ENCODE measurements around the gene CDKN2C. TPM values are rescaled to one million over a fixed set of nuclear protein-coding genes. Genes with fewer than 3 reads are reported as not detected.

CDKN2C gene
- total and polyA plus RNA-seq, 2 donors (not counting 3 experiments of a cell fraction or from before 2014, with no cell fraction given) = 12.8 to 19.8 TPM

- CTCF ChIA-PET = no interaction called here
- Histone ChIP-seq H3K9me3 (replicated peaks; ENCODE audit: control insufficient read depth, insufficient read depth, low read length) (no peaks in the 10 kb centered on the region), H3K4me2 (ENCODE audit: insufficient read depth, low read length) (no peak overlapping the region), H3K9me1 (replicated peaks; ENCODE audit: control insufficient read depth, extremely low read depth, insufficient read depth, low read length) (no peaks in the 10 kb centered on the region), H3K4me3 (replicated peaks in 1 of 3; ENCODE audit: insufficient read depth in 1 of 3, low read depth in 1 of 3, low read length in 3 of 3) (no peak overlapping the region), H3K4me1 (ENCODE audit: control insufficient read depth, extremely low read depth, insufficient read depth, low read length) (no peaks in the 10 kb centered on the region), H3K27me3 (ENCODE audit: control insufficient read depth in 2 of 2, insufficient read depth in 2 of 2, low read length in 2 of 2) (no peaks in the 10 kb centered on the region), H2AFZ (ENCODE audit: low read depth, low read length) (no peak overlapping the region), H3K79me2 (ENCODE audit: control insufficient read depth, insufficient read depth, low read length) (no peaks in the 10 kb centered on the region), H3K9ac (replicated peaks; ENCODE audit: extremely low read depth, insufficient read depth, low read length) (no peak overlapping the region), H3K36me3 (ENCODE audit: control insufficient read depth in 2 of 2, extremely low read depth in 1 of 2, insufficient read depth in 2 of 2, low read length in 2 of 2) (no peaks in the 10 kb centered on the region), H3K27ac (ENCODE audit: insufficient read depth, low read depth, low read length) (no peak overlapping the region), H4K20me1 (replicated peaks; ENCODE audit: control insufficient read depth, extremely low read depth, insufficient read depth, low read length) (no peaks in the 10 kb centered on the region)
- dilution Hi-C loops (cut with MboI; ENCODE audit: extremely low pct_ligation_motif_present, low sequenced_read_pairs) (no loop called here), intact Hi-C loops (cut with micrococcal nuclease) (no loop called here)
- no TSS peak for BruUV-seq (replicated peaks)
- TF ChIP-seq MAX (IDR thresholded peaks at IDR 0.05; ENCODE audit: insufficient read depth, insufficient read length) = no peak
- no peak for TF ChIP-seq POLR2A (IDR thresholded peaks at IDR 0.05; ENCODE audit: low read depth, low read length)
- TF ChIP-seq EZH2 (IDR thresholded peaks at IDR 0.05; ENCODE audit: borderline replicate concordance, low read depth, low read length, severe bottlenecking) = no peak
- DNase-seq (ENCODE audit: low read depth, low spot score) (no peak), FAIRE-seq (no peak)
- POLR2A ChIA-PET = no interaction called here
These were observed 22.7 kb downstream of the CDKN2C start for GRCh38 chr1:50992532-50993318.

GRCh38 chr1:50993645-50994044 is 23.6 kb downstream of the CDKN2C start:
- ChIA-PET POLR2A (no interaction called here), CTCF (interaction anchor here (2.2 kb wide), 1 partner anchor 64 kb away, joined by 4 read pairs; no protein-coding TSS in a partner anchor)
- Histone ChIP-seq H3K9ac (replicated peaks; ENCODE audit: extremely low read depth, insufficient read depth, low read length) (no peak overlapping the region), H3K36me3 (ENCODE audit: control insufficient read depth in 2 of 2, extremely low read depth in 1 of 2, insufficient read depth in 2 of 2, low read length in 2 of 2) (no peaks in the 10 kb centered on the region), H3K27ac (ENCODE audit: insufficient read depth, low read depth, low read length) (no peak overlapping the region), H4K20me1 (replicated peaks; ENCODE audit: control insufficient read depth, extremely low read depth, insufficient read depth, low read length) (no peaks in the 10 kb centered on the region), H3K79me2 (ENCODE audit: control insufficient read depth, insufficient read depth, low read length) (no peaks in the 10 kb centered on the region), H3K4me3 (replicated peaks in 1 of 3; ENCODE audit: insufficient read depth in 1 of 3, low read depth in 1 of 3, low read length in 3 of 3) (no peak overlapping the region), H3K9me1 (replicated peaks; ENCODE audit: control insufficient read depth, extremely low read depth, insufficient read depth, low read length) (no peaks in the 10 kb centered on the region), H3K27me3 (ENCODE audit: control insufficient read depth in 2 of 2, insufficient read depth in 2 of 2, low read length in 2 of 2) (no peaks in the 10 kb centered on the region), H3K4me2 (ENCODE audit: insufficient read depth, low read length) (no peak overlapping the region), H2AFZ (ENCODE audit: low read depth, low read length) (no peak overlapping the region), H3K4me1 (ENCODE audit: control insufficient read depth, extremely low read depth, insufficient read depth, low read length) (no peaks in the 10 kb centered on the region), H3K9me3 (replicated peaks; ENCODE audit: control insufficient read depth, insufficient read depth, low read length) (no peaks in the 10 kb centered on the region)
- TF ChIP-seq POLR2A (IDR thresholded peaks at IDR 0.05; ENCODE audit: low read depth, low read length) (no peak), EZH2 (IDR thresholded peaks at IDR 0.05; ENCODE audit: borderline replicate concordance, low read depth, low read length, severe bottlenecking) (no peak), GATA2 (IDR thresholded peaks at IDR 0.05; ENCODE audit: insufficient read depth, insufficient read length, low read depth, low read length) (no peak), JUN (IDR thresholded peaks at IDR 0.05; ENCODE audit: borderline replicate concordance, insufficient read depth, insufficient read length, low read depth) (no peak)
- BruUV-seq (replicated peaks) = no TSS peak
- DNase-seq (ENCODE audit: low read depth, low spot score) = no peak
- intact Hi-C loops (cut with micrococcal nuclease) = no loop called here
- FAIRE-seq = no peak
- dilution Hi-C loops (cut with MboI; ENCODE audit: extremely low pct_ligation_motif_present, low sequenced_read_pairs) = no loop called here
